NCI-H1436 treated with DMSO at 0.1 percent for 48 hours (cell line): Measurements from ENCODE around the gene FBXO11.

Experiments used
- DNase-seq: peaks from one replicate; lab custom pipeline; 2025; lab: John Stamatoyannopoulos, UW

FBXO11 gene

GRCh38 chr2:47783486-47784351 lies 122.6 kb downstream of the FBXO11 start:
- no peak for DNase-seq

DNA sequence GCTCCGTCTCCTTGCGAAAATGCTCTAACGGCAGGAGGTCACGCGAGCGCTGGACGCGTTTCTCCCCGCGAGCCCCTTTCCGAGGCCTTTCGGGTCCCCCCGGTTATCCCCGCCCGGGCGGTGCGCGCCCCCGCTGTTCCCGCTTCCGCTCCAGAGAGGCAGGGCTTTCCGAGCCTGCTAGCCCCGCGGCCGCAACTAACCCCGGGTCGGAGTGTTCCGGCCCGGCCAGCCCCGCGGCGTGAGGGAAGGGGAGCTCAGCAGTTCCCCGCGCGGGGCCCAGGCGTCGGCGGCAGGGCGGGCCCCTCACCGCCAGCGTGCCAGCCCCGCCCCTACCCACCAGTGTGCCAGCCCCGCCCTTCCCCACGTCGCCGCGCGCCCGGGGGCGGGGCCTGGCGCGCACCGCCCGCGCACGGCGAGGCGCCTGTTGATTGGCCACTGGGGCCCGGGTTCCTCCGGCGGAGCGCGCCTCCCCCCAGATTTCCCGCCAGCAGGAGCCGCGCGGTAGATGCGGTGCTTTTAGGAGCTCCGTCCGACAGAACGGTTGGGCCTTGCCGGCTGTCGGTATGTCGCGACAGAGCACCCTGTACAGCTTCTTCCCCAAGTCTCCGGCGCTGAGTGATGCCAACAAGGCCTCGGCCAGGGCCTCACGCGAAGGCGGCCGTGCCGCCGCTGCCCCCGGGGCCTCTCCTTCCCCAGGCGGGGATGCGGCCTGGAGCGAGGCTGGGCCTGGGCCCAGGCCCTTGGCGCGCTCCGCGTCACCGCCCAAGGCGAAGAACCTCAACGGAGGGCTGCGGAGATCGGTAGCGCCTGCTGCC lies 123.4 kb downstream of the FBXO11 start, which contains the start of gene MSH6:
TSS of gene MSH6 (plus strand) at position 475 of the 815 bp plus-strand sequence. CDS start at position 564, 89 bp downstream.
- peak; percentile 16 for DNase-seq

DNA sequence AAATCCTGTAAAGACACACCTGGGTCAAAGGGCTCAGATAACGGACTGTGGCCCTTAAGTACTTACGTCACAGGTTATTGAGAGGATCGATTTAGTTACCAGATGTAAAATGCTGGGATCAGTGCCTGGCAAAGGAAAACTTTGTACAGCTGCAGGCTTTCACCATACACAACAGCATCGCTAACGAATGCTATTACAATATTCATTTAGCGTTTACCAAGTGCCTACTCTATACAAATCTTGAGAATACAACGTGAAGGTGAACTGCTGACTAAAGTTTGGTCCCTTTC lies 124.0 kb downstream of the FBXO11 start:
- no peak for DNase-seq

GRCh38 chr2:47779426-47779790 lies 126.9 kb downstream of the FBXO11 start:
- no peak for DNase-seq

DNA sequence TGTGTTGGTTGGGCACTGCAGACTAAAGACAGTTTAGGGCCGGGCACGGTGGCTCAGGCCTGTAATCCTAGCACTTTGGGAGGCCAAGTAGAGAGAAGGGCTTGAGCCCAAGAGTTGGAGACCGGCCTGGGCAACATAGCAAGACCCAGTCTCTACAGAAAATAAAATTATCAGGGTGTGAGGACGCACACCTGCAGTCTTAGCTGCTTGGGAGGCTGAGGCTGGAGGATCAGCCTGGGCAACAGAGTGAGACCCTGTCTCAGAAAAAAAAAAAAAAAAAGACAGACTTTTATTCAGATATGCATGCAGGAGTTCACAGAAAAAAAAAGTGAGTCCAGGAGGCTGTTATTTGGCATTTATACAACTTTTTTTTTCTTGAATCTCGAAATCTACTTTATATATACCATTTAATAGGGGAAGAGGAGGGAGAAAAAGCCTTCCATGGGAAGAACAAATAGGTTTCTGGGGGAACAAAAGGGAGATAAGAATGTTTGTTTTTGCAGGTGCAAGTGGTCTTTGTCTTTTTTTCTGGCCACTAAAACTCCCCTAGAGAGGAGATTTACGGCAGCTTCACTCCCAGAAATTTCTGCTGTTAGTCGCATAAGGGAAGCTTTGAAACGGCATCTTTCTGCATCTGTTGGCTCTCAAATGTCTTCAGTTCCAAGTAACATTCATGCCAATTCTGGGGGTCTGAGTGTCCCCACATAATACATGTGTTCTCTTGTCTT lies 127.4 kb downstream of the FBXO11 start:
- DNase-seq, result no peak

GRCh38 chr2:47777277-47777937 lies 128.9 kb downstream of the FBXO11 start:
- DNase-seq, result no peak

DNA sequence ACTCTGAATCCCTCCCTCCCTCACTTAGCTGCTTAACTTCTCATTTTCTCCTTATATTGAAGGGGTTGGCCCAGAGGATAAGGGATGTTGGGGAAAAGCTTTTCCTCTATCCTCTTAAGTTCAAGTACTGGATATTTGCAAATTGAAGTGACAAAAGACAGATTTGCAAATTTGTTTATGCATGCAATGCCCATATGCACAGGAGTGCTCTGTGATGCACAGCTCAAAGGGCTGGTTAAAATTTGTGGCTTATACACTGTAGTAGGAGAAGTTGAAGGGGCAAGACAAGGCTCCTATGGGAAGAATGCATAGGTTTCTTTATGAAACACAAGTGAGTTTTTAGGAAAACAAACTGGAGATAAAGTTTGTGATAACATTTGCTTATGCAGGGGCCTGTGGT lies 131.7 kb downstream of the FBXO11 start:
- no peak for DNase-seq

DNA sequence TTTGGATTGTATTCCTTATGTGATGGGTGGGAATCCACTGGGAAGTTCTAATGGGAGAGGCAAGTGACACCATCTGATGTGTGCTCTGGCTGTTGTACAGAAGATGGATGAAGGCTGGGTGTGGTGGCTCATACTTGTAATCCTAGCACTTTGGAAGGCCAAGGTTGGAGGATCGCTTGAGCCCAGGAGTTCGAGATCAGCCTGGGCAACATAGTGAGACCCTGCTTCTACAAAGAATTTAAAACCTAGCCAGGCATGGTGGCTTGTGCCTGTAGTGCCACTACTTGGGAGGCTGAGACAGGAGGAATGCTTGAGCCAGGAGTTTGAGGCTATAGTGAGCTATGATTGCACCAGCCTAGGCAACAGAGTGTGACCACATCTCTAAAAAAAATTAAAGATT lies 134.0 kb downstream of the FBXO11 start:
- DNase-seq, result no peak

DNA sequence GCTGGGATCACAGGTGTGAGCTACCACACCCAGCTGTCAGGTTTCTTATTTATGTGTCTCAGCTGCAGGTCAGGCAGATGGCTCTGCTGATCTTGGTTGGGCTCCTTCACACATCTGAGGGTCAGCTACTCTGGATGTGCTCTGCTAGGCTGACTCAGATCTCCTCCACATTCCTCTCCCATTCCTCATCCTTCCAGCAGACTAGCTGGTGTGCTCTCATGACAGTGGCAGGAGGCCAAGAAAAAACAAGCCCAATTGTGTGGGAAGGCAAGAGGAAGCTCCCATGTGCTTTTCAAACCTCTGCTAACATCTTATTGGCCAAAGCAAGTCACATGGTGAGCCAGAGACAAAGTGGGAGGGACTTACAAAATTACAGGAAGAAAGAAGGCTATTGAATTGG lies 135.1 kb downstream of the FBXO11 start:
- DNase-seq, result no peak

- DNase-seq, result no peak
These were observed 137.0 kb downstream of the FBXO11 start for GRCh38 chr2:47769318-47769717.

DNA sequence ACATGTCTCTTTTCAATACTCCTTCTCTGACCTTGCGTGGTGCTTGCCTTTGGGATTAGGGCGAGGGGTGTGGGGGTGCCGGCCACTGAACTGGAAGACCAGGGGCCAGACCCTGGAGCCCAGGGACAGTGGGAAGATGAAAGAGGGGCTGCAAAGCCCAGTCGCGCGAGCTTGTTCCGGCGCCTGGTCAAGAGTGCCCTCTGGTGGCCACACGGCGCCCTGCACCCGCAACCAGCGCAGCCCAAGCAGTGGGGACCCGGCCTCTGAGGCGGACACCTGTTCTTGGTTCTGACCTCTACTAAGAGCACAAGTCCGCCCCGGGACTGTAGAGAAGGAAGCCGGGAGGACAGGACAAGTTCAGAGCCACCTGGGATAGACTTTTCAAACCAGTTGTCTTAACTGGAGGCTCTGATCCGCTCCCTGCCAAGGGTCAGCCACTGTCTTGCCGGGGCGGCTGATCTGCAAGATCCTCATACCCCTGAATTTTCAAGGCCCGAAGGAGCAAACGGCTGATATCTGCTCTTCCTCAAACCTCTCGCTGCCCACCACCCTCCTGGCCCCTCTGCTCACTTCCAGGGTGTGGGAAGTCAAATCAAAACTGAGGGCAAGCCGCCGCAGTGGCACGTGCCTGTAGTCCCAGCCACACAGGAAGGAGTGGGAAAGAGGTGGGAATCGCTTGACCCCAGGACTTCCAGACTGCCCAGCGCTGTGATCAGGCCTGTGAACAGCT lies 138.3 kb downstream of the FBXO11 start:
- DNase-seq, result no peak

- DNase-seq, result no peak
These were observed 138.8 kb downstream of the FBXO11 start for GRCh38 chr2:47767497-47767844.

GRCh38 chr2:47751856-47752414 lies 154.4 kb downstream of the FBXO11 start:
- DNase-seq, result no peak

- no peak for DNase-seq
These were observed 158.4 kb downstream of the FBXO11 start for GRCh38 chr2:47747878-47748277.

DNA sequence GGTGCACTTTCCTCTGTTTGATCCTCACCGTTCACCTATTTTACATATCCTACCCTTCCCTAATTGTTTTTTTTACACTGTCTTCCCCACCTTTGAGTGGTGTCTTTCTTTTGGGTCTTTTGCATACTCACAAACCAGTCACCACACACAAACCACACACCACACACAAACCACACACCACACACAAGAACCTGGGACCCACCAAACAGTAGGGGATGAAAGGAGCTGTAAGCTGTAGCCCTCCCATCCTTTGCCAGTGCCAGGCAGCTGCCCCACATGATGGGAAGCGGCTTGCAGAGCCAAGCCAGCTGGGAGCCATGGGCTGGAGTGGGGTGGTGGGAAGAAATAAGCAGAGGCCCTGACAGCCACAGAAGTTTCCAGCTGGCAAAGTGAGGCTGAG lies 162.2 kb downstream of the FBXO11 start:
- no peak for DNase-seq

GRCh38 chr2:47741637-47742036 lies 164.7 kb downstream of the FBXO11 start:
- no peak for DNase-seq

- no peak for DNase-seq
These were observed 165.2 kb downstream of the FBXO11 start for GRCh38 chr2:47741101-47741500.
